ENCODE data around the gene CD2AP.

DNA sequence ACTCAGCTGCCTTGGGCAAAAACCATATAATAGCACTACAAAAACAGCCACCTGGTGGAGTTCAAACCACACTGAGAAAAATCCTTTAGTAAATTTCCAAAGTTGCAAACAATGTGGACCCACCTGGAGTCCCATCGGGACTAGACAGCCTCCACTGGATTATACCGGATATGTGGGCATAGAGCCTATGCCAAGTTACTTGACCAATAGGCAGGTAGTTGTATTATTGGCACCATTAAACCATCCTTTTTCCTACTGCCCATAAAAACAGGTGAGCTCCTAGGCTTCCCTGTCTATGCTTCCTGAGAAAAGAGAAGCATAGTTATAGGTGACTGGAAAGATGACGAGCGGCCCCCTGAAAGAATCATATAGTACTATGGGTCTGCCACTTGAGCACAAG is 169.1 kb downstream of the CD2AP start:
- TF ChIP-seq, protein P1, sequence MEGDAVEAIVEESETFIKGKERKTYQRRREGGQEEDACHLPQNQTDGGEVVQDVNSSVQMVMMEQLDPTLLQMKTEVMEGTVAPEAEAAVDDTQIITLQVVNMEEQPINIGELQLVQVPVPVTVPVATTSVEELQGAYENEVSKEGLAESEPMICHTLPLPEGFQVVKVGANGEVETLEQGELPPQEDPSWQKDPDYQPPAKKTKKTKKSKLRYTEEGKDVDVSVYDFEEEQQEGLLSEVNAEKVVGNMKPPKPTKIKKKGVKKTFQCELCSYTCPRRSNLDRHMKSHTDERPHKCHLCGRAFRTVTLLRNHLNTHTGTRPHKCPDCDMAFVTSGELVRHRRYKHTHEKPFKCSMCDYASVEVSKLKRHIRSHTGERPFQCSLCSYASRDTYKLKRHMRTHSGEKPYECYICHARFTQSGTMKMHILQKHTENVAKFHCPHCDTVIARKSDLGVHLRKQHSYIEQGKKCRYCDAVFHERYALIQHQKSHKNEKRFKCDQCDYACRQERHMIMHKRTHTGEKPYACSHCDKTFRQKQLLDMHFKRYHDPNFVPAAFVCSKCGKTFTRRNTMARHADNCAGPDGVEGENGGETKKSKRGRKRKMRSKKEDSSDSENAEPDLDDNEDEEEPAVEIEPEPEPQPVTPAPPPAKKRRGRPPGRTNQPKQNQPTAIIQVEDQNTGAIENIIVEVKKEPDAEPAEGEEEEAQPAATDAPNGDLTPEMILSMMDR (IDR thresholded peaks at IDR 0.05; ENCODE audit: poor library complexity) = no peak
- TF ChIP-seq EZH2 (IDR thresholded peaks at IDR 0.05; ENCODE audit: borderline replicate concordance) (no peak), EZH2phosphoT487 (IDR thresholded peaks at IDR 0.05; ENCODE audit: low read depth, severe bottlenecking, unreplicated experiment) (no peak)
